Epidermal melanocyte (primary cell): ENCODE data around the gene PILRA.
A peak's percentile ranks its signal among the peaks of the same experiment; 100 is the strongest.

Experiments
- DNase-seq: peaks from one replicate; pipeline ENCODE4 v3.0.0; 2011; ENCODE audit warnings: low spot score; ENCODE audit not compliant: insufficient read length

Gene PILRA

GRCh38 chr7:100407285-100408180 lies 34.2 kb downstream of the PILRA start:
- peak; percentile 69 for DNase-seq

- DNase-seq: no peak
Observed at GRCh38 chr7:100411101-100411500, 37.8 kb downstream of the PILRA start.

GRCh38 chr7:100413346-100413745 lies 40.1 kb downstream of the PILRA start:
- no peak for DNase-seq

- DNase-seq: no peak
Observed at GRCh38 chr7:100413889-100414288, 40.6 kb downstream of the PILRA start.

- no peak for DNase-seq
Observed at GRCh38 chr7:100415448-100415847, 42.2 kb downstream of the PILRA start.

- DNase-seq: no peak
Observed at GRCh38 chr7:100418930-100419659, 45.8 kb downstream of the PILRA start.

- no peak for DNase-seq
Observed at GRCh38 chr7:100419660-100420226, 46.5 kb downstream of the PILRA start.

GRCh38 chr7:100423315-100423714 lies 50.0 kb downstream of the PILRA start:
- no peak for DNase-seq

- no peak for DNase-seq
Observed at GRCh38 chr7:100425347-100425746, 52.1 kb downstream of the PILRA start.

- no peak for DNase-seq
Observed at GRCh38 chr7:100426516-100426915, 53.2 kb downstream of the PILRA start.

- DNase-seq: no peak
Observed at GRCh38 chr7:100427762-100428198, 54.5 kb downstream of the PILRA start.

GRCh38 chr7:100428199-100428966 lies 55.1 kb downstream of the PILRA start, which contains the start of gene ZCWPW1:
Gene ZCWPW1, minus strand, starts transcription at chr7:100428703. Its CDS starts 8,054 bp downstream, at chr7:100420649.
- DNase-seq: peak; percentile 79

GRCh38 chr7:100428967-100429636 lies 55.8 kb downstream of the PILRA start:
- DNase-seq: peak; percentile 91

GRCh38 chr7:100429637-100430492 lies 56.6 kb downstream of the PILRA start, which contains the start of gene MEPCE:
Gene MEPCE, plus strand, starts transcription at chr7:100429831. Its CDS starts 188 bp downstream, at chr7:100430019.
- peak; percentile 99 for DNase-seq

GRCh38 chr7:100430493-100431285 lies 57.4 kb downstream of the PILRA start:
- no peak for DNase-seq

- DNase-seq: no peak
Observed at GRCh38 chr7:100431286-100431735, 58.0 kb downstream of the PILRA start.

- DNase-seq: no peak
Observed at GRCh38 chr7:100432053-100432452, 58.8 kb downstream of the PILRA start.

GRCh38 chr7:100432621-100433275 lies 59.5 kb downstream of the PILRA start:
- no peak for DNase-seq
